ENCODE measurements around the gene ANKRD39.

GRCh38 chr2:96877631-96878092 is 19.8 kb upstream of the ANKRD39 start:
- TF ChIP-seq, protein P1, sequence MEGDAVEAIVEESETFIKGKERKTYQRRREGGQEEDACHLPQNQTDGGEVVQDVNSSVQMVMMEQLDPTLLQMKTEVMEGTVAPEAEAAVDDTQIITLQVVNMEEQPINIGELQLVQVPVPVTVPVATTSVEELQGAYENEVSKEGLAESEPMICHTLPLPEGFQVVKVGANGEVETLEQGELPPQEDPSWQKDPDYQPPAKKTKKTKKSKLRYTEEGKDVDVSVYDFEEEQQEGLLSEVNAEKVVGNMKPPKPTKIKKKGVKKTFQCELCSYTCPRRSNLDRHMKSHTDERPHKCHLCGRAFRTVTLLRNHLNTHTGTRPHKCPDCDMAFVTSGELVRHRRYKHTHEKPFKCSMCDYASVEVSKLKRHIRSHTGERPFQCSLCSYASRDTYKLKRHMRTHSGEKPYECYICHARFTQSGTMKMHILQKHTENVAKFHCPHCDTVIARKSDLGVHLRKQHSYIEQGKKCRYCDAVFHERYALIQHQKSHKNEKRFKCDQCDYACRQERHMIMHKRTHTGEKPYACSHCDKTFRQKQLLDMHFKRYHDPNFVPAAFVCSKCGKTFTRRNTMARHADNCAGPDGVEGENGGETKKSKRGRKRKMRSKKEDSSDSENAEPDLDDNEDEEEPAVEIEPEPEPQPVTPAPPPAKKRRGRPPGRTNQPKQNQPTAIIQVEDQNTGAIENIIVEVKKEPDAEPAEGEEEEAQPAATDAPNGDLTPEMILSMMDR (conservative IDR thresholded peaks at IDR 0.05 in 1 of 2, IDR thresholded peaks at IDR 0.05 in 1 of 2; ENCODE audit: low read depth in 1 of 2, low read length in 2 of 2): no peak
- no peak for TF ChIP-seq EZH2 (IDR thresholded peaks at IDR 0.05; ENCODE audit: low read length, missing control alignments)

All from fibroblast of lung (primary cell).